PC-9 (cell line): ENCODE measurements around the gene SHKBP1. TPM values are rescaled to one million over a fixed set of nuclear protein-coding genes. Genes with fewer than 3 reads are reported as not detected.

Experiments used
- BruUV-seq: library from RNA; stranded (reverse); fragments of 400-500 nt; replicated peaks from 2 replicates; lab custom pipeline; 2021; lab: Mats Ljungman, UMichigan
- CTCF ChIA-PET: fragments of 300-600 bp; sonication (Branson Sonifier 250); formaldehyde crosslinking; loops from one replicate; lab custom pipeline; 2022; ENCODE audit warnings: antibody characterized with exemption; lab: Charles Lee
- POLR2A ChIA-PET: fragments of 300-600 bp; sonication (Branson Sonifier 250); formaldehyde crosslinking; loops from one replicate; lab custom pipeline; 2022; ENCODE audit warnings: antibody characterized with exemption; ENCODE audit not compliant: unreplicated experiment; lab: Charles Lee
- DNase-seq, 2 experiments: peaks; one replicate each; pipeline versions ENCODE4 v3.0.0 to v3.0.0-alpha.2; 2015 to 2022; ENCODE audit warnings: mixed read lengths in 1 of 2
- H2AFZ ChIP-seq: fragments of 200-600 bp; sonication (generic); 2 replicates; pipeline ENCODE4 v1.8.1; 2017; ENCODE audit warnings: antibody characterized with exemption
- H3F3A ChIP-seq: fragments of 200-600 bp; sonication (generic); 2 replicates; pipeline ENCODE4 v1.8.1; 2017; ENCODE audit warnings: antibody characterized with exemption, mild to moderate bottlenecking, low read depth; ENCODE audit not compliant: insufficient read depth
- H3K27ac ChIP-seq: fragments of 200-600 bp; sonication (generic); 2 replicates; pipeline ENCODE4 v1.6.1; 2016; ENCODE audit warnings: mixed run types
- H3K27me3 ChIP-seq: fragments of 200-600 bp; sonication (generic); 2 replicates; pipeline ENCODE4 v1.6.1; 2016; ENCODE audit warnings: low read depth, mixed run types; ENCODE audit not compliant: insufficient read depth
- H3K36me3 ChIP-seq: fragments of 200-600 bp; sonication (generic); 2 replicates; pipeline ENCODE4 v1.6.1; 2016; ENCODE audit warnings: low read depth, mixed run types
- H3K4me1 ChIP-seq: fragments of 200-600 bp; sonication (generic); replicated peaks from 2 replicates; pipeline ENCODE4 v1.6.1; 2016; ENCODE audit warnings: mixed run types; ENCODE audit not compliant: insufficient read depth
- H3K4me2 ChIP-seq: fragments of 200-600 bp; sonication (generic); 2 replicates; pipeline ENCODE4 v1.6.1; 2017; ENCODE audit warnings: mixed run types
- H3K4me3 ChIP-seq: fragments of 200-600 bp; sonication (generic); 2 replicates; pipeline ENCODE4 v1.6.1; 2016; ENCODE audit warnings: mixed run types
- H3K79me2 ChIP-seq: fragments of 200-600 bp; sonication (generic); 2 replicates; pipeline ENCODE4 v1.6.1; 2017; ENCODE audit warnings: low read depth, mixed run types
- H3K9me2 ChIP-seq: fragments of 200-600 bp; sonication (generic); 2 replicates; pipeline ENCODE4 v1.8.1; 2017; ENCODE audit warnings: mild to moderate bottlenecking; ENCODE audit not compliant: insufficient read depth
- H3K9me3 ChIP-seq: fragments of 200-600 bp; sonication (generic); 2 replicates; pipeline ENCODE4 v1.8.1; 2016; ENCODE audit warnings: low read depth; ENCODE audit not compliant: insufficient read depth
- H4K20me1 ChIP-seq: fragments of 200-600 bp; sonication (generic); 2 replicates; pipeline ENCODE4 v1.8.1; 2017; ENCODE audit not compliant: insufficient read depth
- EZH2 ChIP-seq: fragments of 200-600 bp; sonication (generic); IDR thresholded peaks from 2 replicates; pipeline ENCODE4 v1.8.0; 2017; ENCODE audit warnings: antibody characterized with exemption, low read depth
- intact Hi-C: fragments of 100-400 bp; cut with micrococcal nuclease; formaldehyde crosslinking; loops from one replicate; pipeline ENCODE4 v1.10.0; 2022; ENCODE audit not compliant: unreplicated experiment
- total RNA-seq: library from RNA; stranded (reverse); gene quantifications from 2 replicates; pipeline ENCODE4 v1.2.3, GENCODE V29; 2021
- TF ChIP-seq, protein P1 (sequence below): fragments of 200-600 bp; sonication (generic); conservative IDR thresholded peaks from 2 replicates; pipeline ENCODE4 v1.6.1; 2017; ENCODE audit warnings: mixed run types, antibody characterized with exemption, mild to moderate bottlenecking, moderate library complexity

Gene SHKBP1
- total RNA-seq, 1 experiment from 2014 or later = 90.1 TPM

DNA sequence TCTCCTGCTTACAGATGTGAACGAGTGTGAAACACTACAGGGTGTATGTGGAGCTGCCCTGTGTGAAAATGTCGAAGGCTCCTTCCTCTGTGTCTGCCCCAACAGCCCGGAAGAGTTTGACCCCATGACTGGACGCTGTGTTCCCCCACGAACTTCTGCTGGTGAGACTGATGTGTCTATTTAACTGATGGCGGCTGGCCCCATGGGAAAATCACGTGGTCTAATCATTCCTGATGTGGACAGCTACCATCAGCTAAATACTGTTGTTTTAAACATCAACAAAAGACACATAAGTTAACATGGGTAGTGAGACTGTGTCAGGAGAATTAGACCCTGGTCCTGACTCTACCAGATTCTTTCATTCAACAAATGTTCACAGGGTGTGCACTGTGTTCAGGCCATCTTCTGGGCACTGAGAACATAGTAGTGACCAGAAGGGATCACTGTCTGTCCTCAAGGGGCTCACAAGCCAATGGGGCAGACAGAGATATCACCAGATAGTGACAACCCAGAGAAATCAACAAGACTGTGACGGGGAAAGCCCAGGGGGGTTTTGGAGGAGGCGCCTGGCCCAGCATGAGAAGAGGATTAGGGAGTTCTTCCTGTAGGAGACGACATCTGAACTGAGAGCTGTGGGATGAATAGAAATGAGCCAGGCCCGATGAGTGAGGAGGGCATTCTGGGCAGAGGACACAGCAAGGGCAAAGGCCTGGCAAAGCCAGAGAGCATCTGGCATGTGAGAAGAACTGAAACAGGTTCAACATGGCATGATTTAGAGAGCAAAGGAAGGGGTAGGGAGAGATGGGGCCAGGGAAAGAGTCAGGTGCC lies 42.9 kb downstream of the SHKBP1 start:
- peaks cover 9% of the 10 kb centered on the region for H3K36me3 ChIP-seq
- no peak overlapping the region for H2AFZ ChIP-seq
- H3K27me3 ChIP-seq = no peaks in the 10 kb centered on the region
- H3K79me2 ChIP-seq = no peaks in the 10 kb centered on the region
- ChIA-PET CTCF (no interaction called here), POLR2A (no interaction called here)
- no TSS peak for BruUV-seq
- H3K4me2 ChIP-seq = no peak overlapping the region
- DNase-seq = no peak
- H4K20me1 ChIP-seq = no peaks in the 10 kb centered on the region
- no peak for TF ChIP-seq EZH2
- TF ChIP-seq, protein P1, sequence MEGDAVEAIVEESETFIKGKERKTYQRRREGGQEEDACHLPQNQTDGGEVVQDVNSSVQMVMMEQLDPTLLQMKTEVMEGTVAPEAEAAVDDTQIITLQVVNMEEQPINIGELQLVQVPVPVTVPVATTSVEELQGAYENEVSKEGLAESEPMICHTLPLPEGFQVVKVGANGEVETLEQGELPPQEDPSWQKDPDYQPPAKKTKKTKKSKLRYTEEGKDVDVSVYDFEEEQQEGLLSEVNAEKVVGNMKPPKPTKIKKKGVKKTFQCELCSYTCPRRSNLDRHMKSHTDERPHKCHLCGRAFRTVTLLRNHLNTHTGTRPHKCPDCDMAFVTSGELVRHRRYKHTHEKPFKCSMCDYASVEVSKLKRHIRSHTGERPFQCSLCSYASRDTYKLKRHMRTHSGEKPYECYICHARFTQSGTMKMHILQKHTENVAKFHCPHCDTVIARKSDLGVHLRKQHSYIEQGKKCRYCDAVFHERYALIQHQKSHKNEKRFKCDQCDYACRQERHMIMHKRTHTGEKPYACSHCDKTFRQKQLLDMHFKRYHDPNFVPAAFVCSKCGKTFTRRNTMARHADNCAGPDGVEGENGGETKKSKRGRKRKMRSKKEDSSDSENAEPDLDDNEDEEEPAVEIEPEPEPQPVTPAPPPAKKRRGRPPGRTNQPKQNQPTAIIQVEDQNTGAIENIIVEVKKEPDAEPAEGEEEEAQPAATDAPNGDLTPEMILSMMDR = no peak
- peaks cover 34% of the 10 kb centered on the region; the same call in 1 of the 2 replicates for H3F3A ChIP-seq
- intact Hi-C loops = no loop called here
- H3K4me3 ChIP-seq = no peak overlapping the region
- no peak overlapping the region for H3K27ac ChIP-seq
- H3K9me2 ChIP-seq = no peaks in the 10 kb centered on the region
- peaks cover 14% of the 10 kb centered on the region for H3K4me1 ChIP-seq
- no peaks in the 10 kb centered on the region for H3K9me3 ChIP-seq

DNA sequence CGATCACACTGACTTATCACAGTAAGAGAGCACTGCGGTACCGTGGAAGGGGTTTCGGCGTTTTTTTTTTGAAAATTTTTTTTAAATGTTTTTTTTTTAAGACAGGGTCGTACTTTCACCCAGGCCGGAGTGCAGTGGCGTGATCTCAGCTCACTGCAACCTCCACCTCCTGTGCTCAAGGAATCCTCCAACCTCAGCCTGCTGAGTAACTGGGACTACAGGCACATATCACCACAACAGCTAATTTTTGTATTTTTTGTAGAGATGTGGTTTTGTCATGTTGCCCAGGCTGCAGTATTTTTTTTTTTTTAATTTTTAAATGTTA lies 43.5 kb downstream of the SHKBP1 start:
- no peak for TF ChIP-seq EZH2
- TF ChIP-seq, protein P1 = no peak
- DNase-seq = no peak
- H2AFZ ChIP-seq = no peak overlapping the region
- ChIA-PET CTCF (no interaction called here), POLR2A (interaction anchor here (0.6 to 0.7 kb wide), 3 partner anchors 104 to 819 kb away, joined by 5 to 18 read pairs (median 5); no protein-coding TSS in a partner anchor)
- BruUV-seq = no TSS peak
- H3K4me1 ChIP-seq = peaks cover 14% of the 10 kb centered on the region
- no peak overlapping the region for H3K4me2 ChIP-seq
- peaks cover 31% of the 10 kb centered on the region; the same call in 1 of the 2 replicates for H3F3A ChIP-seq
- no peak overlapping the region for H3K4me3 ChIP-seq
- peaks cover 9% of the 10 kb centered on the region for H3K36me3 ChIP-seq
- intact Hi-C loops = no loop called here
- no peak overlapping the region for H3K27ac ChIP-seq
- H3K9me2 ChIP-seq = no peaks in the 10 kb centered on the region
- no peaks in the 10 kb centered on the region for H3K27me3 ChIP-seq
- H3K9me3 ChIP-seq = no peaks in the 10 kb centered on the region
- H3K79me2 ChIP-seq = no peaks in the 10 kb centered on the region
- H4K20me1 ChIP-seq = no peaks in the 10 kb centered on the region

DNA sequence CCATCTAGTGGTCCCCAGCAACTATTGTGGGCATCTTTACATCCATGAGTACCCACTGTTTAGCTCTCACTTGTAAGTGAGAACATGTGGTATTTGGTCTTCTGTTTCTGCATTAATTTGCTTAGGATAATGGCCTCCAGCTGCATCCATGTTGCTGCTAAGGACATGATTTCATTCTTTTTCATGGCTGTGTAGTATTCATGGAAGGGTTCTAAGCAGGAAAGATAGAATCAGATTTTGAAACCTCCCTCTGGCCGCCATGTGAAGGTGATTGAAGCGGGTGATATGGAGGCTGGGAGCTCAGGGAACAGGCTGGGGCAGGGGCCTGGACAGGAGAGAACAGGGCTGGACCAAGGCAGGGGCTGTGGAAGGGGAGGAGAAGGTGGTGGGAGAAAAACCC lies 44.6 kb downstream of the SHKBP1 start:
- ChIA-PET CTCF (interaction anchor here (0.6 to 0.7 kb wide), 2 partner anchors 98 to 1110 kb away, joined by 3 to 4 read pairs; no protein-coding TSS in a partner anchor), POLR2A (no interaction called here)
- no TSS peak for BruUV-seq
- Histone ChIP-seq H3F3A (peaks cover 21% of the 10 kb centered on the region; the same call in 1 of the 2 replicates), H3K79me2 (no peaks in the 10 kb centered on the region), H3K27me3 (no peaks in the 10 kb centered on the region), H3K4me2 (no peak overlapping the region), H2AFZ (no peak overlapping the region), H3K36me3 (peaks cover 9% of the 10 kb centered on the region), H3K4me1 (0 out of 2 replicates have a peak, but pooled peaks cover 2% of the 10 kb centered on the region), H4K20me1 (no peaks in the 10 kb centered on the region; the same call in 1 of the 2 replicates), H3K4me3 (no peak overlapping the region), H3K9me2 (no peaks in the 10 kb centered on the region), H3K9me3 (no peaks in the 10 kb centered on the region), H3K27ac (no peak overlapping the region)
- intact Hi-C loops = no loop called here
- no peak for DNase-seq
- TF ChIP-seq, protein P1 = no peak
